ENCODE data around the gene OPN1MW3.
"Not testable (repeated sequence)": the region's sequence is repeated elsewhere in the genome, so short reads cannot be mapped to it uniquely, and the experiment has no call there.

The OPN1MW3 gene

GRCh38 chrX:154298312-154298711 is 40.9 kb downstream of the OPN1MW3 start:
- FAIRE-seq = no peak

- FAIRE-seq = no peak
Measured at GRCh38 chrX:154300816-154301215, 43.4 kb downstream of the OPN1MW3 start.

GRCh38 chrX:154302998-154303397 is 45.6 kb downstream of the OPN1MW3 start:
- not testable (repeated sequence) for FAIRE-seq

- no peak for FAIRE-seq
Measured at GRCh38 chrX:154303476-154303875, 46.1 kb downstream of the OPN1MW3 start.

- no peak for FAIRE-seq
Measured at GRCh38 chrX:154304846-154305245, 47.5 kb downstream of the OPN1MW3 start.

- no peak for FAIRE-seq
Measured at GRCh38 chrX:154305541-154306205, 48.3 kb downstream of the OPN1MW3 start.

GRCh38 chrX:154307202-154307601 is 49.8 kb downstream of the OPN1MW3 start:
- no peak for FAIRE-seq

GRCh38 chrX:154308108-154308946 is 50.9 kb downstream of the OPN1MW3 start:
- no peak for FAIRE-seq

GRCh38 chrX:154309041-154309775 is 51.8 kb downstream of the OPN1MW3 start:
- no peak for FAIRE-seq

GRCh38 chrX:154310616-154311536 is 53.5 kb downstream of the OPN1MW3 start:
- no peak for FAIRE-seq

GRCh38 chrX:154312116-154312515 is 54.7 kb downstream of the OPN1MW3 start:
- FAIRE-seq = no peak

- FAIRE-seq = no peak
Measured at GRCh38 chrX:154313147-154313546, 55.8 kb downstream of the OPN1MW3 start.

GRCh38 chrX:154315416-154315815 is 58.0 kb downstream of the OPN1MW3 start:
- no peak for FAIRE-seq

- no peak for FAIRE-seq
Measured at GRCh38 chrX:154317391-154317995, 60.1 kb downstream of the OPN1MW3 start.

- FAIRE-seq = no peak
Measured at GRCh38 chrX:154320406-154320805, 63.0 kb downstream of the OPN1MW3 start.

Data from islet of Langerhans (tissue), 1 donor.